Raji (cell line): ENCODE measurements around the gene ASPDH.
A peak's percentile ranks its signal among the peaks of the same experiment; 100 is the strongest.

Experiments
- POLR2A ChIP-seq: IDR thresholded peaks from 2 replicates; pipeline ENCODE4 v1.6.1; 2011; ENCODE audit warnings: low read depth, low read length, control low read depth; ENCODE audit not compliant: insufficient read depth

ASPDH gene

GRCh38 chr19:50513746-50514345 lies at the start of gene ASPDH:
ASPDH (minus strand) TSS chr19:50513913; CDS start chr19:50513823, 90 bp downstream.
- TF ChIP-seq POLR2A: no peak

- TF ChIP-seq POLR2A: no peak
These were observed 49.3 kb upstream of the ASPDH start for GRCh38 chr19:50562996-50563395.

GRCh38 chr19:50562329-50562728 lies 48.6 kb upstream of the ASPDH start:
- TF ChIP-seq POLR2A: no peak

- TF ChIP-seq POLR2A: no peak
These were observed 45.9 kb upstream of the ASPDH start for GRCh38 chr19:50559636-50560035.

GRCh38 chr19:50558449-50558848 lies 44.7 kb upstream of the ASPDH start:
- no peak for TF ChIP-seq POLR2A

GRCh38 chr19:50558039-50558438 lies 44.3 kb upstream of the ASPDH start:
- no peak for TF ChIP-seq POLR2A

- no peak for TF ChIP-seq POLR2A
These were observed 43.4 kb upstream of the ASPDH start for GRCh38 chr19:50557009-50557613.

GRCh38 chr19:50556282-50557008 lies 42.7 kb upstream of the ASPDH start:
- TF ChIP-seq POLR2A: 0 out of 2 replicates have a peak, but pooled peaks have one; percentile 26

GRCh38 chr19:50555450-50556281 lies 42.0 kb upstream of the ASPDH start:
- no peak for TF ChIP-seq POLR2A

- TF ChIP-seq POLR2A: no peak
These were observed 41.3 kb upstream of the ASPDH start for GRCh38 chr19:50555033-50555432.

GRCh38 chr19:50554212-50554611 lies 40.5 kb upstream of the ASPDH start:
- no peak for TF ChIP-seq POLR2A

GRCh38 chr19:50553134-50553703 lies 39.5 kb upstream of the ASPDH start:
- no peak for TF ChIP-seq POLR2A

- no peak for TF ChIP-seq POLR2A
These were observed 38.8 kb upstream of the ASPDH start for GRCh38 chr19:50552540-50552939.

- no peak for TF ChIP-seq POLR2A
These were observed 38.0 kb upstream of the ASPDH start for GRCh38 chr19:50551715-50552187.
